Upper lobe of left lung (tissue), 4 donors: Measurements from ENCODE around the gene ABLIM2.

Experiments
- CTCF ChIP-seq, 6 experiments: fragments of 450-650 bp in 4 of 6; fragments of 200-600 bp in 2 of 6; sonication (generic) in 2 of 6; IDR thresholded peaks; one replicate each; pipeline ENCODE4 v1.5.1; 2016 to 2019; ENCODE audit warnings: antibody characterized with exemption in 6 of 6
- POLR2A ChIP-seq, 4 donors: fragments of 450-650 bp; IDR thresholded peaks; one replicate each; pipeline ENCODE4 v1.5.1; 2016 to 2017; ENCODE audit warnings: antibody characterized with exemption in 4 of 4, mild to moderate bottlenecking in 2 of 4
- POLR2AphosphoS5 ChIP-seq, 2 donors: sonication (generic); formaldehyde crosslinking; IDR thresholded peaks; one replicate each; pipeline ENCODE4 v1.5.1; 2017; ENCODE audit warnings: antibody characterized with exemption in 2 of 2

GRCh38 chr4:8072235-8072968 is 86.2 kb downstream of the ABLIM2 start:
- TF ChIP-seq CTCF (IDR thresholded peaks at IDR 0.05) (no peak), POLR2AphosphoS5 (IDR thresholded peaks at IDR 0.05) (no peak), POLR2A (IDR thresholded peaks at IDR 0.05) (no peak)
